Gastrocnemius medialis (tissue), 4 donors: Measurements from ENCODE around the gene KPNA6. TPM values are rescaled to one million over a fixed set of nuclear protein-coding genes. Genes with fewer than 3 reads are reported as not detected.

Experiments used
- ATAC-seq, 2 donors: fragments of 150-250 bp; one replicate each; pipeline ENCODE4 v1.9.1; 2016
- DNase-seq, 2 donors: peaks; one replicate each; pipeline ENCODE4 v3.0.0-alpha.2; 2019
- H3K27ac ChIP-seq, 4 donors: fragments of 200-600 bp; sonication (generic); 1 replicate in 1 of 4; 2 replicates in 3 of 4; pipeline ENCODE4 v1.5.1; 2016 to 2018; ENCODE audit warnings: mild to moderate bottlenecking in 2 of 4, moderate library complexity in 1 of 4
- H3K27me3 ChIP-seq, 3 donors: fragments of 200-600 bp; sonication (generic) in 2 of 3; 1 replicate in 1 of 3; 2 replicates in 2 of 3; pipeline versions ENCODE4 v1.5.1 to v1.6.0; 2016 to 2019; ENCODE audit warnings: mild to moderate bottlenecking in 1 of 3, moderate library complexity in 1 of 3
- H3K36me3 ChIP-seq, 2 donors: fragments of 200-600 bp; sonication (generic) in 1 of 2; one replicate each; pipeline ENCODE4 v1.5.1; 2017 to 2018
- H3K4me1 ChIP-seq, 2 donors: fragments of 200-600 bp; sonication (generic) in 1 of 2; one replicate each; pipeline ENCODE4 v1.5.1; 2016 to 2017; ENCODE audit warnings: mild to moderate bottlenecking in 2 of 2
- H3K4me3 ChIP-seq, 4 donors: fragments of 200-600 bp; sonication (generic) in 3 of 4; 1 replicate in 1 of 4; 2 replicates in 3 of 4; pipeline ENCODE4 v1.5.1; 2016 to 2019; ENCODE audit warnings: mild to moderate bottlenecking in 2 of 4
- H3K9me3 ChIP-seq, 3 donors: fragments of 200-600 bp; sonication (generic) in 2 of 3; 1 replicate in 1 of 3; 2 replicates in 2 of 3; pipeline ENCODE4 v1.5.1; 2016 to 2019
- POLR2A ChIP-seq, 2 donors: fragments of 450-650 bp; IDR thresholded peaks; one replicate each; pipeline ENCODE4 v1.6.1; 2017; ENCODE audit warnings: antibody characterized with exemption in 2 of 2, mild to moderate bottlenecking in 2 of 2, moderate library complexity in 2 of 2
- in situ Hi-C, 4 donors: fragments of 200-750 bp; cut with MboI; loops; one replicate each; pipeline versions ENCODE4 v1.15.0 to v1.8.0; 2017; ENCODE audit warnings: low sequenced_read_pairs in 4 of 4
- intact Hi-C: fragments of 100-400 bp; cut with DNase I; formaldehyde crosslinking; loops from one replicate; pipeline ENCODE4 v1.15.1; 2023; ENCODE audit warnings: low total_unique reads
- total RNA-seq, 4 donors: library from RNA; depleted of rRNA; stranded (reverse); fragments of >200 nt; gene quantifications; one replicate each; pipeline versions ENCODE4 v1.1.0 to v1.2.3, GENCODE V29; 2016
- TF ChIP-seq, protein P1 (sequence below), 5 experiments: fragments of 450-650 bp in 3 of 5; fragments of 200-600 bp in 2 of 5; sonication (generic) in 2 of 5; IDR thresholded peaks in 4 of 5; conservative IDR thresholded peaks in 1 of 5; 1 replicate in 4 of 5; 2 replicates in 1 of 5; pipeline ENCODE4 v1.5.1; 2016 to 2019; ENCODE audit warnings: antibody characterized with exemption in 5 of 5, mild to moderate bottlenecking in 3 of 5, moderate library complexity in 3 of 5

KPNA6 gene
- total RNA-seq, 4 donors from 2014 or later: 67.3 to 80.7 (median 74.4) TPM

DNA sequence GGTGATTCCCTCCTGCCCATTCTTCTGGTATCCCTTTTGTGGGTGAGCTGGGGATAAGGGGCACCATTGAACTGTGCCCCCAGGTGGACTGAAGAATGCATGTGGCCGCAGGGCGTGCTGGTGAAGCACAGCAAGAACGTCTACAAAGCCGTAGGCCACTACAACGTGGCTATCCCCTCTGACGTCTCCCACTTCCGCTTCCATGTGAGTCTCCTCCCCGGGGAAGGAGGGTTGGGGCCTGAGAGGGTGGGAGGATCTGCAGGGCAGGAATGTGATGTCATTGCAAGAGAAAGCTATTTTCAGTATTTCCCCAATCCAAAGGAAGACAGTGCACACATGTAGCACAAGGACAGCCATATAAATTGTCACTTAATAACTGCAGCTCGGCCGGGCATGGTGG, 7.5 kb upstream of the KPNA6 start:
- Histone ChIP-seq H3K27me3 (no peaks in the 10 kb centered on the region), H3K4me1 (no peaks in the 10 kb centered on the region), H3K27ac (peak overlapping the region in 2 of 4 donors; percentile 24 to 39), H3K9me3 (no peaks in the 10 kb centered on the region), H3K4me3 (no peak overlapping the region), H3K36me3 (peaks cover 0 to 36% of the 10 kb centered on the region in 2 donors)
- peak in 1 of 2 donors; percentile 9 for DNase-seq
- in situ Hi-C loops: no loop called here
- no peak for TF ChIP-seq POLR2A (IDR thresholded peaks at IDR 0.05)
- TF ChIP-seq, protein P1, sequence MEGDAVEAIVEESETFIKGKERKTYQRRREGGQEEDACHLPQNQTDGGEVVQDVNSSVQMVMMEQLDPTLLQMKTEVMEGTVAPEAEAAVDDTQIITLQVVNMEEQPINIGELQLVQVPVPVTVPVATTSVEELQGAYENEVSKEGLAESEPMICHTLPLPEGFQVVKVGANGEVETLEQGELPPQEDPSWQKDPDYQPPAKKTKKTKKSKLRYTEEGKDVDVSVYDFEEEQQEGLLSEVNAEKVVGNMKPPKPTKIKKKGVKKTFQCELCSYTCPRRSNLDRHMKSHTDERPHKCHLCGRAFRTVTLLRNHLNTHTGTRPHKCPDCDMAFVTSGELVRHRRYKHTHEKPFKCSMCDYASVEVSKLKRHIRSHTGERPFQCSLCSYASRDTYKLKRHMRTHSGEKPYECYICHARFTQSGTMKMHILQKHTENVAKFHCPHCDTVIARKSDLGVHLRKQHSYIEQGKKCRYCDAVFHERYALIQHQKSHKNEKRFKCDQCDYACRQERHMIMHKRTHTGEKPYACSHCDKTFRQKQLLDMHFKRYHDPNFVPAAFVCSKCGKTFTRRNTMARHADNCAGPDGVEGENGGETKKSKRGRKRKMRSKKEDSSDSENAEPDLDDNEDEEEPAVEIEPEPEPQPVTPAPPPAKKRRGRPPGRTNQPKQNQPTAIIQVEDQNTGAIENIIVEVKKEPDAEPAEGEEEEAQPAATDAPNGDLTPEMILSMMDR (IDR thresholded peaks at IDR 0.05 in 4 of 5, conservative IDR thresholded peaks at IDR 0.05 in 1 of 5): no peak
- intact Hi-C loops: loop anchor here (10.0 kb wide), 1 partner anchor 124 kb away; the partner anchor contains the start of genes EIF3I and TMEM234
- peak in 1 of 2 donors; percentile 55 for ATAC-seq

DNA sequence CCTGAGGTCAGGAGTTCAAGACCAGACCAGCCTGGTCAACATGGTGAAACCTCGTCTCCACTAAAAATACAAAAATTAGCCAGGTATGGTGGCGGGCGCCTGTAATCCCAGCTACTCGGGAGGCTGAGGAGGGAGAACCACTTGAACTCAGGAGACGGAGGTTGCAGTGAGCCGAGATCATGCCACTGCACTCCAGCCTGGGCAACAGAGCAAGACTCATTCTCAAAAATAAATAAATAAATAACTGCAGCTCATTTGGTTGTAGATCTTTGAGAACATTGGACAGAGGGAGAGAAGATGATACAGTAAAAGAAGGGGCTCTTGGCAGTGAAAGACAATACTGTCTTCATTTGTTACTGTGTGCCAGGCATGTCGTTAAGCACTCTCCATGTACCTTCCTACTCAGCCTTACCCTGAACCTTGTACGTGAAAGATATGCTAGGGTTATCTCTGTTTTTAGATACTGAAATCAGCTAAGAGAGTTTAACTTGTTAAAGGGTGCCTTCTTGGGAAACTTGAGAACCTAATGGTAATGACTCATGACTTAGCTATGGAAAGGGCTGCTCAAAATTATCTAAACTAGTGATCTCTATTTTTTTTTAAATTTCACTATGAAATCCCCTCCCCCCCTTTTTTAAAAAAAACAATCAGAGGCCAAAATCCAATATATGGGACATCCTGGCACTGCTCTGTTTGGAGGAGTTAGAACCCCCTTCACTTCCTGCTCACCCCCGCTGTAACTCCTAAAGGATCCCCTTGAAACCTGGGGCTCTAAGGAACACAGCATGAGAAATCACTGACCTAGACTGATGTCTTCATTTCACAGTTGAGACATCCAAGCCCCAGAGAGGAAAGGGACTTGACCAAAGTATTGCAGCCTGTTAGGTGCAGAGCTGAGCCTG, 6.8 kb upstream of the KPNA6 start:
- DNase-seq: no peak
- in situ Hi-C loops (no loop called here), intact Hi-C loops (loop anchor here (10.0 kb wide), 1 partner anchor 124 kb away; the partner anchor contains the start of genes EIF3I and TMEM234)
- no peak overlapping the region for H3K4me3 ChIP-seq
- TF ChIP-seq, protein P1 (IDR thresholded peaks at IDR 0.05 in 4 of 5, conservative IDR thresholded peaks at IDR 0.05 in 1 of 5): no peak
- TF ChIP-seq POLR2A (IDR thresholded peaks at IDR 0.05): no peak
- peak overlapping the region in 1 of 4 donors; percentile 27 for H3K27ac ChIP-seq
- no peaks in the 10 kb centered on the region for H3K9me3 ChIP-seq
- ATAC-seq: no peak
- H3K4me1 ChIP-seq: no peaks in the 10 kb centered on the region
- H3K27me3 ChIP-seq: no peaks in the 10 kb centered on the region
- peaks cover 0 to 29% of the 10 kb centered on the region in 2 donors for H3K36me3 ChIP-seq

DNA sequence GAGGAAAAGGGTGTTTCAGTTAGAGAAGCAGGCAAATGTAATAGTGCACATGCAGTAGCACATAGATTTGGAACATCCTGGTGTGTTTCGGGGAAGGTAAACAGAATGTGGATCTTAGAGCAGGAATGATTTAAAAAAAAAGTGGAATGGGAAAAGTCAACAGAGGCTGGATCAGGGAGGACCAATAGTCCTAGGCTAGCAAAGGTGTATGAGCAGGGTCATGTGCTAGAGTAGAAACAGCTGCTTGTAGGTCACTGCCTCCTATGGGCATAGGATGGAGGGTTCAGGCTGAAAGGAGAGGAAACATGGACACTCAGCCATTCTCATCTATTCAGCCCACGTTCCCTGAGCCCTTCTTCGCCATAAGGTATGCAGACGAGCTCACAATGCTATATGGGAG, 3.7 kb upstream of the KPNA6 start:
- no peak overlapping the region for H3K4me3 ChIP-seq
- no peak for TF ChIP-seq POLR2A (IDR thresholded peaks at IDR 0.05)
- TF ChIP-seq, protein P1 (IDR thresholded peaks at IDR 0.05 in 4 of 5, conservative IDR thresholded peaks at IDR 0.05 in 1 of 5): no peak
- DNase-seq (no peak), ATAC-seq (no peak)
- no peaks in the 10 kb centered on the region for H3K9me3 ChIP-seq
- intact Hi-C loops (loop anchor here (10.0 kb wide), 1 partner anchor 121 kb away; the partner anchor contains the start of genes EIF3I and TMEM234), in situ Hi-C loops (no loop called here)
- peaks cover 0 to 13% of the 10 kb centered on the region in 2 donors for H3K36me3 ChIP-seq
- peaks cover 6% of the 10 kb centered on the region in 2 donors for H3K4me1 ChIP-seq
- no peak overlapping the region for H3K27ac ChIP-seq
- H3K27me3 ChIP-seq: no peaks in the 10 kb centered on the region

DNA sequence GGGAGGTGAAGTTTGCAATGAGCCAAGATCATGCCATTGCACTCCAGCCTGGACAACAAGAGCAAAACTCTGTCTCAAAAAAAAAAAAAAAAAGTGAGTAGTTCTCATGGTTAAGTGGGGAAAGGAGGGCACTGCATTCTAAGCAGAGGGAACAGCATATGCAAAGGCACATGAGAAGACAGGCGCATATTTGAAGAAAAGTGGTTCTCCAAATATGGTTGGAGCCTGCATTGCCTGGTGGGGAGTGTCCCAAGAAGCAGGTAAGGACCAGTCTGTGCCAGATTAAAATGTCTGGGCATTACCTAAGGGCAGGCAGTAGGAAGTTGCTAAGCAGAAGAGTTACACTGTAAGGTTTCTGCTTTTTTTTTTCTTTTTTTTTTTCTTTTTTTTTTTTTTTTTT, 2.5 kb upstream of the KPNA6 start:
- Histone ChIP-seq H3K27ac (no peak overlapping the region), H3K9me3 (no peaks in the 10 kb centered on the region), H3K4me3 (no peak overlapping the region), H3K27me3 (no peaks in the 10 kb centered on the region), H3K36me3 (peaks cover 0 to 9% of the 10 kb centered on the region in 2 donors), H3K4me1 (peaks cover 16 to 18% of the 10 kb centered on the region in 2 donors)
- no peak for TF ChIP-seq POLR2A (IDR thresholded peaks at IDR 0.05)
- TF ChIP-seq, protein P1 (IDR thresholded peaks at IDR 0.05 in 4 of 5, conservative IDR thresholded peaks at IDR 0.05 in 1 of 5): no peak
- intact Hi-C loops: loop anchor here (5.0 to 10.0 kb wide), 3 partner anchors 72 to 137 kb away; partner anchors contain the start of genes EIF3I, TMEM234 and TXLNA
- in situ Hi-C loops: no loop called here
- ATAC-seq (no peak), DNase-seq (no peak)
